MM.1S (cell line): Measurements from ENCODE around the gene SFRP5.

Experiments used
- CTCF ChIP-seq: fragments of 300-600 bp; sonication (generic); IDR thresholded peaks from 2 replicates; pipeline ENCODE4 v1.5.1; 2016; ENCODE audit warnings: antibody characterized with exemption, low read length, mixed read lengths
- EZH2 ChIP-seq: fragments of 300-600 bp; sonication (generic); optimal IDR thresholded peaks from 2 replicates; pipeline ENCODE3; 2017; ENCODE audit warnings: low read depth, mild to moderate bottlenecking, antibody characterized with exemption, low read length, mixed read lengths

DNA sequence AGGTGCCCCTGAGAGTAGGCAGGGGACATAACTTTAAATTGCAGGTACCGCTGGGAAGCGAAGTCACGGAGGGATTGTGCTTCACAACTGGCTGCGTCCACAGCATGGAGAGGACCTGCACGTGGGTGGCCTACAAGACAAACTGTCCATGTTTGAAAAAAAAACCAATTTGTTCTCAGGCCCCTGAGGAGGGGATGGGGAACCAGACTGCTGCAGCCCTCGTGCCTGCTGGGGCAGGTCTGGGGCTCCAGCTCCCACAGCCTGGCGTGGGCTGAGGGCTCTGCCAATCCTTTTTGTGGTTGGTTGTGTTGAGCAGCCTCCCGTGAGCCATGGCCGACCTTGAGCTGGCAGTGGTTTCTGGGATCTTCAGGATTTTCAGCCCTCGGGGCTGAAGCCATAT lies 9.7 kb downstream of the SFRP5 start:
- TF ChIP-seq CTCF (no peak), EZH2 (no peak)
